ENCODE data around the gene COPG1.

The COPG1 gene

DNA sequence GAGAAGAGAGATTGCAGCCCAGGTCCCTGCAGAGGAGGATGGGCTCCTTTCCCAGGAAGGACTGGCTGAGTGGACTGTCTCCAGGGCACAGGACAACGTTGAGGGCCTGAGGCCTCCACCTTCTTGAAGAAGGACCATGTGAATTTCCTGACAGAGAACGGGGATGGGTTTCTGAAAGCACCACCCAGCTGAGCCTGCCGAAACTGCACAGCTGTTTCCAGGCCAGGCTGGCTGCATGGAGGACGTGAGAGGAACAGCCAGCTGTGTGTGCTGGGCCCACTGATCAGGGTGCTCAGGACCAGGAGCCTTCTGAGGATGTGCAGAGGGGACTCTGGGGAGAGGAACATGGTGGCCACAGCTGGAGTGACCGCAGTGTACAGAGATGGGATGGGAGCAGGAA is 68.4 kb downstream of the COPG1 start:
- TF ChIP-seq, protein P1, sequence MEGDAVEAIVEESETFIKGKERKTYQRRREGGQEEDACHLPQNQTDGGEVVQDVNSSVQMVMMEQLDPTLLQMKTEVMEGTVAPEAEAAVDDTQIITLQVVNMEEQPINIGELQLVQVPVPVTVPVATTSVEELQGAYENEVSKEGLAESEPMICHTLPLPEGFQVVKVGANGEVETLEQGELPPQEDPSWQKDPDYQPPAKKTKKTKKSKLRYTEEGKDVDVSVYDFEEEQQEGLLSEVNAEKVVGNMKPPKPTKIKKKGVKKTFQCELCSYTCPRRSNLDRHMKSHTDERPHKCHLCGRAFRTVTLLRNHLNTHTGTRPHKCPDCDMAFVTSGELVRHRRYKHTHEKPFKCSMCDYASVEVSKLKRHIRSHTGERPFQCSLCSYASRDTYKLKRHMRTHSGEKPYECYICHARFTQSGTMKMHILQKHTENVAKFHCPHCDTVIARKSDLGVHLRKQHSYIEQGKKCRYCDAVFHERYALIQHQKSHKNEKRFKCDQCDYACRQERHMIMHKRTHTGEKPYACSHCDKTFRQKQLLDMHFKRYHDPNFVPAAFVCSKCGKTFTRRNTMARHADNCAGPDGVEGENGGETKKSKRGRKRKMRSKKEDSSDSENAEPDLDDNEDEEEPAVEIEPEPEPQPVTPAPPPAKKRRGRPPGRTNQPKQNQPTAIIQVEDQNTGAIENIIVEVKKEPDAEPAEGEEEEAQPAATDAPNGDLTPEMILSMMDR (IDR thresholded peaks at IDR 0.05): no peak

- TF ChIP-seq, protein P1 (IDR thresholded peaks at IDR 0.05): no peak
Measured at GRCh38 chr3:129318921-129319320, 69.5 kb downstream of the COPG1 start.

DNA sequence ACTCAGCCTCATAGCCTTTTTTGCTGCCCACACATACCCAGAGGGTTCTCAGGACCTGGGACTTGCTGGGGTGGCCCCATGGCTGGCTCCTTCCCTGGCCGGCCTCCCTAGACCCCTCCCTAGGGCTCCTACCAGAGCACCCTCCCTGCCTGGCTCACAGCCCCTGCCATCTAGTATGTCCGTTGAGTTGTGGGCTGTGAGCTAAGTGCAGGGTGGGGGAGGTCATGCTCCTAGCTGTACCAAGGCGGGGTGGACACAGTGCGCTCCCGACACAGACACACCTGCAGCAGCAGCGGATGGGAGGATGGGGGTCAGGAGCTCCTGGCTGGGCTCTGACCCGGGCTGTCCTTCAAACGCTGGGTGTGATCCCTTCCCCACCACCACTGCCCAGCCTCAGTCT is 70.9 kb downstream of the COPG1 start:
- TF ChIP-seq, protein P1 (IDR thresholded peaks at IDR 0.05): no peak

DNA sequence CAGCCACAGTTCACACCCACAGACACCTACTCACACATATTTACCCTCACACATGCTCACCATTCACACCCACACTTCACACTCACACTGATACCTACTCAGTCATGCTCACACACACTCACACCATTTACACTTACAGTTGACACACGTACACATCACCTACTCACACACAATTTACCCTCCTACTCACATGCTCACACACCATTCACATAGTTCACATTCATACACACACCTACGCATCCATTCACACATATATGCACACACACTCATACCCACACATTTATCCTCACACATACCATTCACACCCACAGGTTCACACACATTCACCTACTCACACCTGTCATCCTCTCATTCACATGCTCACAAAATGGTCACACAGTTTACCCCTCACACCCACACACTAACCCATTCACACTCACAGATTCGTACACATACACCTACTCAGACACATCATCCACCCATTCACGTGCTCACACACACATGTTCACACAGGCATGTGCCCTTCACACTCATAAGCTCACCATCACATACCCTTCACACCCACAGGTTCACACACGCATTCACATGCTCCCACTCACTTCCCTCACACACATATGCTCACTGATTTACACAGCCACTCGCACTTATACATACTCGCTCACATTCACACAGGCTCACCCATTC is 71.5 kb downstream of the COPG1 start:
- TF ChIP-seq, protein P1 (IDR thresholded peaks at IDR 0.05): no peak

DNA sequence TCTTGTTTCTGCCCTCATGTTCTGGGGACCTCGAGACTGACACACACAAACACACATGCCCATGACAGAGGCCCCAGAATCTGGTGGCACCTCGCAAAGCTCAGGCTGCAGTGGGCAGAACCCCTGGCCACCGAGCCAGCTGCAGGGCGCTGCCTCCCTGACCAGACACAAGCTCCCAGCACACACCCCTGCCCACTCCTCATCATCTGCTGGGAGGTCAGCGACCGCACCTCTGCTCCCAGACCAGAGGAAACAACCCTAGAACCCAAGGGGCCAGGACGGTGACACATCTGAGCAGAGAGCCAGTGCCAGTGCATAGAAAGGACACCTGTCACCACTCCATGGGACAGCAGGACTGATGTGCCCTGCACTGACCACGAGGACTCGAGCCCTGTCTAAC is 72.5 kb downstream of the COPG1 start:
- TF ChIP-seq, protein P1 (IDR thresholded peaks at IDR 0.05): no peak

GRCh38 chr3:129323651-129324294 is 74.4 kb downstream of the COPG1 start:
- TF ChIP-seq, protein P1 (IDR thresholded peaks at IDR 0.05): no peak

GRCh38 chr3:129324855-129325254 is 75.4 kb downstream of the COPG1 start:
- TF ChIP-seq, protein P1 (IDR thresholded peaks at IDR 0.05): no peak
